Measurements from ENCODE around the gene MOSMO. TPM values are rescaled to one million over a fixed set of nuclear protein-coding genes. Genes with fewer than 3 reads are reported as not detected.

The MOSMO gene
- total RNA-seq, 4 donors from 2014 or later = 17.9 to 39.5 (median 30.3) TPM

GRCh38 chr16:22050963-22051362 lies 43.1 kb downstream of the MOSMO start:
- intact Hi-C loops (cut with DNase I; ENCODE audit: low total_unique reads) = no loop called here
- Histone ChIP-seq H3K9me3 (no peaks in the 10 kb centered on the region), H3K27ac (no peak overlapping the region)

GRCh38 chr16:22052980-22053379 lies 45.1 kb downstream of the MOSMO start:
- Histone ChIP-seq H3K9me3 (no peaks in the 10 kb centered on the region), H3K27me3 (no peaks in the 10 kb centered on the region), H3K27ac (no peak overlapping the region), H3K4me3 (no peak overlapping the region), H3K4me1 (no peaks in the 10 kb centered on the region), H3K36me3 (no peaks in the 10 kb centered on the region)
- TF ChIP-seq POLR2A (IDR thresholded peaks at IDR 0.05) = no peak
- no peak for DNase-seq
- intact Hi-C loops (cut with DNase I; ENCODE audit: low total_unique reads) = no loop called here

More at GRCh38 chr16:22050963-22051362, 43.1 kb downstream of the MOSMO start:
- Histone ChIP-seq H3K4me3 (no peak overlapping the region), H3K27me3 (no peaks in the 10 kb centered on the region), H3K4me1 (no peaks in the 10 kb centered on the region), H3K36me3 (no peaks in the 10 kb centered on the region)
- no peak for DNase-seq
- TF ChIP-seq CTCF (IDR thresholded peaks at IDR 0.05) = no peak
- TF ChIP-seq POLR2A (IDR thresholded peaks at IDR 0.05) = no peak

GRCh38 chr16:22053921-22054341 lies 46.0 kb downstream of the MOSMO start:
- intact Hi-C loops (cut with DNase I; ENCODE audit: low total_unique reads) = no loop called here
- no peak overlapping the region for H3K27ac ChIP-seq
- no peaks in the 10 kb centered on the region for H3K36me3 ChIP-seq
- no peaks in the 10 kb centered on the region for H3K4me1 ChIP-seq
- H3K9me3 ChIP-seq = no peaks in the 10 kb centered on the region
- no peak overlapping the region for H3K4me3 ChIP-seq
- H3K27me3 ChIP-seq = no peaks in the 10 kb centered on the region
- TF ChIP-seq POLR2A (IDR thresholded peaks at IDR 0.05) = no peak
- no peak for TF ChIP-seq CTCF (IDR thresholded peaks at IDR 0.05)
- DNase-seq = no peak

GRCh38 chr16:22054847-22055590 lies 47.1 kb downstream of the MOSMO start:
- TF ChIP-seq CTCF (IDR thresholded peaks at IDR 0.05) (no peak), POLR2A (IDR thresholded peaks at IDR 0.05) (no peak)
- intact Hi-C loops (cut with DNase I; ENCODE audit: low total_unique reads) = no loop called here
- Histone ChIP-seq H3K27me3 (no peaks in the 10 kb centered on the region), H3K27ac (no peak overlapping the region), H3K4me3 (no peak overlapping the region), H3K36me3 (no peaks in the 10 kb centered on the region), H3K4me1 (no peaks in the 10 kb centered on the region), H3K9me3 (no peaks in the 10 kb centered on the region)
- no peak for DNase-seq

- TF ChIP-seq POLR2A (IDR thresholded peaks at IDR 0.05) = no peak
- TF ChIP-seq CTCF (IDR thresholded peaks at IDR 0.05) = no peak
- Histone ChIP-seq H3K9me3 (no peaks in the 10 kb centered on the region), H3K27me3 (no peaks in the 10 kb centered on the region), H3K27ac (no peak overlapping the region), H3K36me3 (no peaks in the 10 kb centered on the region), H3K4me3 (no peak overlapping the region), H3K4me1 (no peaks in the 10 kb centered on the region)
- intact Hi-C loops (cut with DNase I; ENCODE audit: low total_unique reads) = no loop called here
- no peak for DNase-seq
These were observed 48.0 kb downstream of the MOSMO start for GRCh38 chr16:22055881-22056280.
